IMR-90 (cell line): ENCODE data around the gene SLC25A12. TPM values are rescaled to one million over a fixed set of nuclear protein-coding genes. Genes with fewer than 3 reads are reported as not detected.

ENCODE experiments used
- ATAC-seq: fragments of 200-7000 bp; cut with Tn5 transposase; 2 replicates; pipeline ENCODE4 v1.9.1; 2020; ENCODE audit warnings: low read depth, mild to moderate bottlenecking, moderate library complexity
- BruUV-seq: library from RNA; stranded (reverse); fragments of 400-500 nt; replicated peaks from 2 replicates; lab custom pipeline; 2021; lab: Mats Ljungman, UMichigan
- CTCF ChIA-PET: fragments of 300-600 bp; formaldehyde crosslinking; extraction: SDS; loops from one replicate; lab custom pipeline; 2021; ENCODE audit warnings: antibody characterized with exemption; lab: Yijun Ruan, JAX
- POLR2A ChIA-PET: fragments of 300-600 bp; sonication (Branson Sonifier 250); formaldehyde crosslinking; loops from one replicate; lab custom pipeline; 2022; ENCODE audit warnings: antibody characterized with exemption; ENCODE audit not compliant: unreplicated experiment; lab: Charles Lee
- DNase-seq: peaks from one replicate; pipeline ENCODE4 v3.0.0; 2013
- H2AFZ ChIP-seq: replicated peaks from 2 replicates; pipeline ENCODE3; 2013; ENCODE audit warnings: low read length, mild to moderate bottlenecking; ENCODE audit not compliant: poor library complexity
- H2AK5ac ChIP-seq: 2 replicates; pipeline ENCODE4 v1.6.1; 2013; ENCODE audit warnings: low read depth, low read length, inconsistent platforms
- H2AK9ac ChIP-seq: replicated peaks from 2 replicates; pipeline ENCODE3; 2013; ENCODE audit warnings: mild to moderate bottlenecking, low read depth, low read length, moderate library complexity; ENCODE audit not compliant: poor library complexity
- H2BK120ac ChIP-seq: 2 replicates; pipeline ENCODE4 v1.6.1; 2013; ENCODE audit warnings: low read depth, low read length, inconsistent platforms
- H2BK15ac ChIP-seq: 3 replicates; pipeline ENCODE4 v1.6.1; 2013; ENCODE audit warnings: low read depth, low read length, inconsistent platforms
- H2BK20ac ChIP-seq: 2 replicates; pipeline ENCODE4 v1.6.1; 2013; ENCODE audit warnings: low read depth, mild to moderate bottlenecking, inconsistent platforms, low read length, moderate library complexity
- H2BK5ac ChIP-seq: 2 replicates; pipeline ENCODE4 v1.6.1; 2013; ENCODE audit warnings: mild to moderate bottlenecking, low read depth, low read length, inconsistent platforms; ENCODE audit not compliant: poor library complexity, severe bottlenecking
- H3K14ac ChIP-seq: replicated peaks from 2 replicates; pipeline ENCODE4 v1.6.1; 2013; ENCODE audit warnings: low read depth, low read length, inconsistent platforms
- H3K18ac ChIP-seq: 2 replicates; pipeline ENCODE4 v1.6.1; 2013; ENCODE audit warnings: low read depth, low read length, control low read depth
- H3K23ac ChIP-seq: 2 replicates; pipeline ENCODE4 v1.6.1; 2013; ENCODE audit warnings: low read depth, low read length, inconsistent platforms
- H3K27ac ChIP-seq: 2 replicates; pipeline ENCODE4 v1.5.1; 2013; ENCODE audit warnings: mild to moderate bottlenecking, control low read depth, low read length; ENCODE audit not compliant: insufficient read depth
- H3K27me3 ChIP-seq: 2 replicates; pipeline ENCODE4 v1.6.1; 2013; ENCODE audit warnings: low read length; ENCODE audit not compliant: control insufficient read depth, insufficient read depth
- H3K36me3 ChIP-seq: 2 replicates; pipeline ENCODE4 v1.6.1; 2013; ENCODE audit warnings: low read length, mixed read lengths; ENCODE audit not compliant: control insufficient read depth, insufficient read depth
- H3K4ac ChIP-seq: 2 replicates; pipeline ENCODE4 v1.6.1; 2013; ENCODE audit warnings: low read depth, low read length, inconsistent platforms
- H3K4me1 ChIP-seq: 2 replicates; pipeline ENCODE4 v1.6.1; 2013; ENCODE audit warnings: low read length, mixed read lengths; ENCODE audit not compliant: control insufficient read depth, insufficient read depth
- H3K4me2 ChIP-seq: 2 replicates; pipeline ENCODE4 v1.6.1; 2013; ENCODE audit warnings: low read depth, mild to moderate bottlenecking, control low read depth, low read length, moderate library complexity
- H3K4me3 ChIP-seq: 2 replicates; pipeline ENCODE4 v1.5.1; 2013; ENCODE audit warnings: low read depth, mild to moderate bottlenecking, control low read depth, low read length, moderate library complexity; ENCODE audit not compliant: insufficient read depth
- H3K56ac ChIP-seq: 2 replicates; pipeline ENCODE4 v1.6.1; 2013; ENCODE audit warnings: low read length, inconsistent platforms; ENCODE audit not compliant: insufficient read depth; ENCODE audit errors: extremely low read depth
- H3K79me1 ChIP-seq, 2 experiments: 2 replicates each; pipeline ENCODE4 v1.6.1; 2013; ENCODE audit warnings: low read length in 2 of 2, inconsistent platforms in 1 of 2, low read depth in 1 of 2
- H3K9ac ChIP-seq: 2 replicates; pipeline ENCODE4 v1.6.1; 2013; ENCODE audit warnings: low read depth, low read length, control low read depth
- H3K9me1 ChIP-seq: 2 replicates; pipeline ENCODE4 v1.6.1; 2013; ENCODE audit warnings: low read length, inconsistent platforms; ENCODE audit not compliant: insufficient read depth
- H3K9me3 ChIP-seq: 2 replicates; pipeline ENCODE4 v1.6.1; 2013; ENCODE audit warnings: low read length; ENCODE audit not compliant: control insufficient read depth, insufficient read depth
- H4K20me1 ChIP-seq: 2 replicates; pipeline ENCODE4 v1.6.1; 2013; ENCODE audit warnings: low read length, inconsistent platforms; ENCODE audit not compliant: insufficient read depth
- H4K5ac ChIP-seq: 2 replicates; pipeline ENCODE4 v1.6.1; 2013; ENCODE audit warnings: mild to moderate bottlenecking, low read depth, low read length, control low read depth
- H4K8ac ChIP-seq, 2 experiments: 2 replicates each; pipeline ENCODE4 v1.6.1; 2013; ENCODE audit warnings: low read depth in 2 of 2, low read length in 2 of 2, control low read depth in 1 of 2, inconsistent platforms in 1 of 2
- H4K91ac ChIP-seq: 2 replicates; pipeline ENCODE4 v1.6.1; 2013; ENCODE audit warnings: low read depth, low read length, inconsistent platforms; ENCODE audit not compliant: insufficient read depth
- MXI1 ChIP-seq: IDR thresholded peaks from 2 replicates; pipeline ENCODE4 v1.6.1; 2012; ENCODE audit warnings: low read depth, mild to moderate bottlenecking, low read length, moderate library complexity, borderline replicate concordance
- NFE2L2 ChIP-seq: fragments of 150-350 bp; IDR thresholded peaks from 2 replicates; pipeline ENCODE4 v1.6.1; 2016; ENCODE audit warnings: low read depth, mild to moderate bottlenecking, low read length
- WGBS, 2 experiments: methylation state at CpG; one replicate each; pipeline versions ENCODE4 v1.1.5 to v1.1.7; 2013; ENCODE audit warnings: missing lambda C conversion rate in 2 of 2; ENCODE audit not compliant: insufficient read length in 1 of 2; ENCODE audit errors: extremely low coverage in 2 of 2; 5-methylcytosine and 5-hydroxymethylcytosine counted together
- dilution Hi-C: fragments of 300-500 bp; cut with HindIII; formaldehyde crosslinking; loops from one replicate; pipeline ENCODE4 v1.14.3; 2018; ENCODE audit warnings: low sequenced_read_pairs; ENCODE audit not compliant: unreplicated experiment
- in situ Hi-C: fragments of 300-500 bp; cut with MboI; formaldehyde crosslinking; loops from 3 replicates; pipeline ENCODE4 v1.14.3; 2019; ENCODE audit warnings: low sequenced_read_pairs, inconsistent platforms, mixed read lengths
- intact Hi-C: fragments of 100-400 bp; cut with micrococcal nuclease; formaldehyde crosslinking; loops from 2 replicates; pipeline ENCODE4 v1.10.0; 2022
- polyA plus RNA-seq, 3 experiments: library from polyadenylated mRNA; depleted of rRNA; stranded (reverse); fragments of >200 nt; gene quantifications; 2 replicates each; pipeline ENCODE4 v1.2.3, GENCODE V29; 2012; ENCODE audit warnings: low replicate concordance in 1 of 3
- total RNA-seq: library from RNA; depleted of rRNA; stranded (reverse); fragments of >200 nt; gene quantifications from 2 replicates; pipeline ENCODE4 v1.2.3, GENCODE V29; 2012

The SLC25A12 gene
- total and polyA plus RNA-seq, 2 of the 4 experiments (the other 2 are of a cell fraction): 16.3 to 17.6 TPM

DNA sequence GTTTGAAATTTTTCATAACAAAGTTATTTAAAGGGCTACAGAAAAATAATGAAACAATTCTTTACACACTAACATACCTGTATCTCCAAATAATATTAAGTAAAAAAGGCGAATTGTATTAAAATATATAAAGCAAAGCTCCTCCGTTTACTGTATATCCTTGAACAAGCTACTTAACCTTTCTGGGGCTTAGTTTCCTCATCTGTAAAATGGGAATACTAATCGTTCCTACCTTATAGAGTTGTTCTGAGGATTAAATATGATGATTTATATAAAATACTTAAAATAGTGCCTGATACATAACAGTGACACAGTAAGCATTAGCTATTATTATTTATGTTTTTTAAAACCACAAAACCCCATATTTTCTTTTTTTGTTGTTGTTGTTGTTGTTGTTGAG is 13.3 kb downstream of the SLC25A12 start:
- Histone ChIP-seq H4K91ac (no peak overlapping the region), H3K4me1 (peaks cover 2% of the 10 kb centered on the region; the same call in 1 of the 2 replicates), H2BK5ac (no peak overlapping the region), H3K9ac (no peak overlapping the region), H2BK120ac (no peak overlapping the region), H4K5ac (no peak overlapping the region), H4K8ac (no peak overlapping the region), H3K4me3 (no peak overlapping the region), H3K56ac (no peak overlapping the region), H3K18ac (no peak overlapping the region), H3K9me3 (no peaks in the 10 kb centered on the region), H2AFZ (no peak overlapping the region), H3K36me3 (no peaks in the 10 kb centered on the region), H2BK15ac (no peak overlapping the region), H3K9me1 (peaks cover 4% of the 10 kb centered on the region), H4K20me1 (peaks cover 3% of the 10 kb centered on the region; the same call in 1 of the 2 replicates), H3K27ac (no peak overlapping the region), H2BK20ac (no peak overlapping the region), H3K4me2 (no peak overlapping the region), H2AK5ac (no peak overlapping the region), H2AK9ac (no peak overlapping the region), H3K23ac (no peak overlapping the region), H3K14ac (no peak overlapping the region), H3K79me1 (peaks cover 7% of the 10 kb centered on the region in 2 experiments; a peak in 3 of 4 replicates), H3K4ac (no peak overlapping the region), H3K27me3 (no peaks in the 10 kb centered on the region)
- CTCF ChIA-PET: no interaction called here
- POLR2A ChIA-PET: no interaction called here
- BruUV-seq: no TSS peak
- ATAC-seq: no peak
- in situ Hi-C loops (no loop called here), intact Hi-C loops (no loop called here), dilution Hi-C loops (no loop called here)
- DNase-seq: no peak
- no CpG with 5 or more reads among the region's 3 CpGs for WGBS, 2 experiments
- TF ChIP-seq MXI1 (no peak), NFE2L2 (no peak)
